Upper lobe of right lung (tissue), 1 donor: ENCODE data around the gene DCC. TPM values are rescaled to one million over a fixed set of nuclear protein-coding genes. Genes with fewer than 3 reads are reported as not detected.

Source experiments
- ATAC-seq: fragments of 200-7000 bp; cut with Tn5 transposase; one replicate; pipeline ENCODE4 v1.9.1; 2020; ENCODE audit warnings: mild to moderate bottlenecking, moderate library complexity
- DNase-seq: peaks from one replicate; pipeline ENCODE4 v3.0.0-alpha.2; 2020
- H3K27ac ChIP-seq: fragments of 200-600 bp; one replicate; pipeline ENCODE4 v1.8.0; 2022
- H3K27me3 ChIP-seq: fragments of 200-600 bp; one replicate; pipeline ENCODE4 v1.8.0; 2022; ENCODE audit warnings: mild to moderate bottlenecking
- H3K36me3 ChIP-seq: fragments of 200-600 bp; one replicate; pipeline ENCODE4 v1.8.0; 2022
- H3K4me1 ChIP-seq: fragments of 200-600 bp; one replicate; pipeline ENCODE4 v1.8.0; 2022
- H3K4me3 ChIP-seq: fragments of 200-600 bp; one replicate; pipeline ENCODE4 v1.8.0; 2022; ENCODE audit warnings: mild to moderate bottlenecking
- H3K9me3 ChIP-seq: fragments of 200-600 bp; one replicate; pipeline ENCODE4 v1.8.0; 2022
- CTCF ChIP-seq: fragments of 200-600 bp; IDR thresholded peaks from one replicate; pipeline ENCODE4 v1.8.0; 2022; ENCODE audit warnings: antibody characterized with exemption
- intact Hi-C: fragments of 100-400 bp; cut with DNase I; formaldehyde crosslinking; loops from one replicate; pipeline ENCODE4 v1.11.0; 2022
- total RNA-seq: library from RNA; stranded (reverse); fragmentation: NEBNext Ultra II Directional; extraction: Animal tissue kit (Norgen Biotek cat#: 25700); gene quantifications from one replicate; pipeline ENCODE4 v1.2.1, GENCODE V29; 2021
- donor health status: DM: no; HTN: yes; CAD: no; lungs with severe emphysema.

The DCC gene
- total RNA-seq, 1 donor from 2014 or later: 7.1 TPM

GRCh38 chr18:52441794-52442193, 101.8 kb downstream of the DCC start:
- Histone ChIP-seq H3K27me3 (no peaks in the 10 kb centered on the region), H3K9me3 (no peaks in the 10 kb centered on the region)
- no peak for ATAC-seq

GRCh38 chr18:52442686-52443085, 102.7 kb downstream of the DCC start:
- H3K27ac ChIP-seq: no peak overlapping the region
- no peak for ATAC-seq
- no peaks in the 10 kb centered on the region for H3K9me3 ChIP-seq
- H3K27me3 ChIP-seq: no peaks in the 10 kb centered on the region
- TF ChIP-seq CTCF: no peak
- DNase-seq: no peak
- intact Hi-C loops: no loop called here
- H3K4me1 ChIP-seq: no peaks in the 10 kb centered on the region
- H3K4me3 ChIP-seq: no peak overlapping the region
- no peaks in the 10 kb centered on the region for H3K36me3 ChIP-seq

More at GRCh38 chr18:52441794-52442193, 101.8 kb downstream of the DCC start:
- Histone ChIP-seq H3K4me3 (no peak overlapping the region), H3K4me1 (no peaks in the 10 kb centered on the region), H3K36me3 (no peaks in the 10 kb centered on the region), H3K27ac (no peak overlapping the region)
- DNase-seq: no peak
- TF ChIP-seq CTCF: no peak
- intact Hi-C loops: no loop called here

- H3K27me3 ChIP-seq: no peaks in the 10 kb centered on the region
- no peak overlapping the region for H3K4me3 ChIP-seq
- H3K36me3 ChIP-seq: no peaks in the 10 kb centered on the region
- no peaks in the 10 kb centered on the region for H3K9me3 ChIP-seq
- TF ChIP-seq CTCF: no peak
- intact Hi-C loops: no loop called here
- ATAC-seq: no peak
- no peak for DNase-seq
- no peaks in the 10 kb centered on the region for H3K4me1 ChIP-seq
- H3K27ac ChIP-seq: no peak overlapping the region
These were observed 111.3 kb downstream of the DCC start for GRCh38 chr18:52451256-52451655.

GRCh38 chr18:52451851-52452250, 111.9 kb downstream of the DCC start:
- intact Hi-C loops: no loop called here
- Histone ChIP-seq H3K36me3 (no peaks in the 10 kb centered on the region), H3K27ac (no peak overlapping the region), H3K9me3 (no peaks in the 10 kb centered on the region), H3K4me1 (no peaks in the 10 kb centered on the region), H3K27me3 (no peaks in the 10 kb centered on the region), H3K4me3 (no peak overlapping the region)
- no peak for ATAC-seq
- no peak for DNase-seq
- no peak for TF ChIP-seq CTCF

- DNase-seq: no peak
- Histone ChIP-seq H3K27ac (no peak overlapping the region), H3K4me3 (no peak overlapping the region), H3K9me3 (no peaks in the 10 kb centered on the region), H3K4me1 (no peaks in the 10 kb centered on the region), H3K27me3 (no peaks in the 10 kb centered on the region), H3K36me3 (no peaks in the 10 kb centered on the region)
- no peak for ATAC-seq
- TF ChIP-seq CTCF: no peak
- intact Hi-C loops: no loop called here
These were observed 112.4 kb downstream of the DCC start for GRCh38 chr18:52452427-52452826.

GRCh38 chr18:52459890-52460289, 119.9 kb downstream of the DCC start:
- H3K9me3 ChIP-seq: no peaks in the 10 kb centered on the region
- no peaks in the 10 kb centered on the region for H3K27me3 ChIP-seq
- ATAC-seq (no peak), DNase-seq (no peak)
- H3K36me3 ChIP-seq: no peaks in the 10 kb centered on the region
- H3K27ac ChIP-seq: no peak overlapping the region
- intact Hi-C loops: no loop called here
- TF ChIP-seq CTCF: no peak
- no peaks in the 10 kb centered on the region for H3K4me1 ChIP-seq
- no peak overlapping the region for H3K4me3 ChIP-seq
